Calu3 (cell line): ENCODE measurements around the gene RSPH1. TPM values are rescaled to one million over a fixed set of nuclear protein-coding genes. Genes with fewer than 3 reads are reported as not detected.

Source experiments
- BruUV-seq: library from RNA; stranded (reverse); fragments of 400-500 nt; replicated peaks from 2 replicates; lab custom pipeline; 2021; lab: Mats Ljungman, UMichigan
- CTCF ChIA-PET: fragments of 300-600 bp; sonication (Branson Sonifier 250); formaldehyde crosslinking; loops from one replicate; lab custom pipeline; 2022; ENCODE audit warnings: antibody characterized with exemption; lab: Charles Lee
- DNase-seq: peaks from one replicate; pipeline ENCODE4 v3.0.0; 2022
- H3K27ac Mint-ChIP-seq: one replicate; pipeline ENCODE4 v1.8.0; 2022; ENCODE audit warnings: mixed read lengths; ENCODE audit not compliant: unreplicated experiment
- H3K27me3 Mint-ChIP-seq: one replicate; pipeline ENCODE4 v1.8.0; 2022; ENCODE audit warnings: mixed read lengths; ENCODE audit not compliant: unreplicated experiment
- H3K36me3 Mint-ChIP-seq: one replicate; pipeline ENCODE4 v1.8.0; 2022; ENCODE audit warnings: mild to moderate bottlenecking, moderate library complexity, mixed read lengths; ENCODE audit not compliant: insufficient read depth, unreplicated experiment
- H3K4me1 Mint-ChIP-seq: one replicate; pipeline ENCODE4 v1.8.0; 2022; ENCODE audit warnings: mild to moderate bottlenecking, low read depth, mixed read lengths; ENCODE audit not compliant: unreplicated experiment
- H3K4me3 Mint-ChIP-seq: one replicate; pipeline ENCODE4 v1.8.0; 2022; ENCODE audit warnings: mild to moderate bottlenecking, low read depth, moderate library complexity, mixed read lengths; ENCODE audit not compliant: unreplicated experiment
- H3K9me3 Mint-ChIP-seq: one replicate; pipeline ENCODE4 v1.8.0; 2022; ENCODE audit warnings: low read depth, mixed read lengths; ENCODE audit not compliant: unreplicated experiment
- intact Hi-C: fragments of 100-400 bp; cut with micrococcal nuclease; formaldehyde crosslinking; loops from one replicate; pipeline ENCODE4 v1.10.0; 2022; ENCODE audit not compliant: unreplicated experiment
- total RNA-seq: library from RNA; stranded (reverse); gene quantifications from 2 replicates; pipeline ENCODE4 v1.2.3, GENCODE V29; 2022
- TF ChIP-seq, protein P1 (sequence below): fragments of 200-600 bp; IDR thresholded peaks from one replicate; pipeline ENCODE4 v1.8.0; 2022; ENCODE audit warnings: antibody characterized with exemption; ENCODE audit not compliant: unreplicated experiment

RSPH1 gene
- total RNA-seq, 1 experiment from 2014 or later = 2.2 TPM

DNA sequence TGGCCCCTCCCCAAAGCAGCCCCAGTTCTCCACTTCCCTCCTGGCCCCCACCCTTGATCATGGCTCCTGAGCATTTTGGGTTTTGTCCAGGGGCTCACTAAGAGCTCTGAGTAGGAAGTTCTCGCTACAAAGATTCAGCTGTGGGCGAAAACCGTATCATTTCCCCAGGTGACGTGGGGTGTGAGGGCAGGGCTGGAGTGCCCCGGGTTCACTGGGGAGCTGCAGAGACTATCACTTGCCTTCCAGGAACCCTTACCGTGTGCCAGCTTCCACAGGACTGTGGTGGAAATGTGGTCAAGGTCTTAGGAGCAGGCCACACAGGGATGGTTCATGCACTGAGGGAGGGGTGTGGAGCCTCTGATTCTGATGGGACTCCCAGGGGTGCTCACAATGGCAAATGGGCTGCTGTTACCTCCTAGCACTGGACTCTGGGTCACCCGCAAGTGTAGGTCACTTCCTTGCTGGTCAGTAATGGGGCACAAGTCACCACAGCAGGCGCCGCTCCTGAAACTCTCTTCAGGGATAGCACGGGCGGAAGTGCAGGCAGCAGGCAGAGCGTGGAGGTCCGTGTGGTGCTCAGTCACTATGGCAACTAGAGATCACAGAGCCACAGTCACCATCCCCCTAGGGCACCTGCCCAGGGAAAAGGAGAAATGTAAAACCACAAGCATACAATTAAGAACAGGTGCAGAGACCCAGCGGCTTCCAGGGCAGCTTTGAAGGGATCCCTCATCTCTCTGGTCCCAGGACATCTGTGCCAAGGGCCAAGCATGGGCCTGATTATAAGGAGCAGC is 35.4 kb downstream of the RSPH1 start:
- CTCF ChIA-PET = interaction anchor here (0.7 kb wide), 1 partner anchor 612 kb away, joined by 3 read pairs; no protein-coding TSS in a partner anchor
- Mint-ChIP-seq H3K4me1 (peaks cover 43% of the 10 kb centered on the region), H3K9me3 (peaks cover 2% of the 10 kb centered on the region), H3K27ac (no peak overlapping the region), H3K27me3 (no peaks in the 10 kb centered on the region), H3K4me3 (no peak overlapping the region), H3K36me3 (peaks cover 22% of the 10 kb centered on the region)
- intact Hi-C loops = no loop called here
- DNase-seq = no peak
- TF ChIP-seq, protein P1, sequence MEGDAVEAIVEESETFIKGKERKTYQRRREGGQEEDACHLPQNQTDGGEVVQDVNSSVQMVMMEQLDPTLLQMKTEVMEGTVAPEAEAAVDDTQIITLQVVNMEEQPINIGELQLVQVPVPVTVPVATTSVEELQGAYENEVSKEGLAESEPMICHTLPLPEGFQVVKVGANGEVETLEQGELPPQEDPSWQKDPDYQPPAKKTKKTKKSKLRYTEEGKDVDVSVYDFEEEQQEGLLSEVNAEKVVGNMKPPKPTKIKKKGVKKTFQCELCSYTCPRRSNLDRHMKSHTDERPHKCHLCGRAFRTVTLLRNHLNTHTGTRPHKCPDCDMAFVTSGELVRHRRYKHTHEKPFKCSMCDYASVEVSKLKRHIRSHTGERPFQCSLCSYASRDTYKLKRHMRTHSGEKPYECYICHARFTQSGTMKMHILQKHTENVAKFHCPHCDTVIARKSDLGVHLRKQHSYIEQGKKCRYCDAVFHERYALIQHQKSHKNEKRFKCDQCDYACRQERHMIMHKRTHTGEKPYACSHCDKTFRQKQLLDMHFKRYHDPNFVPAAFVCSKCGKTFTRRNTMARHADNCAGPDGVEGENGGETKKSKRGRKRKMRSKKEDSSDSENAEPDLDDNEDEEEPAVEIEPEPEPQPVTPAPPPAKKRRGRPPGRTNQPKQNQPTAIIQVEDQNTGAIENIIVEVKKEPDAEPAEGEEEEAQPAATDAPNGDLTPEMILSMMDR = no peak
- no TSS peak for BruUV-seq

DNA sequence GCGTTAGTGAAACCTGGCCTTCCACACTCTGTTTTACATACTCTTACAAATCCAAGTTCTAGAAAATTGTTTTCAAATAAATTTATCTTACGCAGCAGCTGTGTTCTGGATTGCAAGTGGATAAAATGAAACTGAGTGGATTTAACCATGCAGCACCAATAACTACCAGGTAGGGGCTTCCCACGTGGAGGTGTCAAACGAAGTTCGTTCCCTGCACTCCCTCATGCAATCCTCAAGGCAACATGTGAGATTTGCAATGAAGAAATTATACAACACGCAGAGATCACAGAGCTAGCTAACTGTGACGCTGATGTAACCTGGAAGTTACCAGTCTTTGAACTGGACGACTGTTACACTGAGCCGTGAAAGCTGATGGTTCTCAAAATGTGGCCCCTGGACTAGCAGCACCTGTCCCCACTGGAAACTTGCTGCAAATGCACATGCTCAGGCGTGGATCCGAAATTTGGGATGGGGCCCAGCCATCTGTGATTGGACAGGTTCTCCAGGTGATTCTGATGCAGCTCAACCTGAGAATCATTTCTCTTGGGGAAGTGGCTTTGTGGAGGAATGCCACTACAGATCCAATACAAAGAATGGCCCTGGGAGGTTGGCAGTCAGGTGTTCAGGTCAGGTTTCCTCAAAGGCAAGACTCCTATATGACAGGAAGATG is 36.3 kb downstream of the RSPH1 start:
- H3K9me3 Mint-ChIP-seq = peaks cover 2% of the 10 kb centered on the region

DNA sequence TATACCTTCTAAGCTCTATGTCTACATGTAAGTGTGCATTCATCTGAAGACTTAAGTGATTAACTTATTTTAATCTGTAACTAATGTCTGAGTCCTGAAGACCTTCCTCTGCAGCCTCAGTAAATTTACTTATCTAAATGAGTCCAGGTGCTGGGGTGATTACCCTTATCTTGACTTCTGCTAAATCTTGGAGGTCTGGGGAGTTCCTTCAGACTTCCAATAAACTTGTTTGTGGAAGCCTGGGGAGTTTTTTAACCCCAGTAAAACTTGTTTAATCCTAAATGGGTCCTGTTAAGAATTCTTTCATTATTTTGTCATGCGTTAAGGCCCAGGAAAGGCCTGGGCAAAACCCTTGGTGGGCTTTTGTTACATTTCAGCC is 37.0 kb downstream of the RSPH1 start:
- Mint-ChIP-seq H3K27ac (no peak overlapping the region), H3K36me3 (peaks cover 11% of the 10 kb centered on the region), H3K27me3 (no peaks in the 10 kb centered on the region), H3K9me3 (peaks cover 2% of the 10 kb centered on the region), H3K4me3 (no peak overlapping the region), H3K4me1 (peaks cover 28% of the 10 kb centered on the region)
- intact Hi-C loops = loop anchor here (10.0 kb wide), 1 partner anchor 294 kb away; no protein-coding TSS in a partner anchor
- no peak for DNase-seq
- TF ChIP-seq, protein P1 = no peak
- CTCF ChIA-PET = no interaction called here
- no TSS peak for BruUV-seq

More for the DNA sequence above, 36.3 kb downstream of the RSPH1 start:
- DNase-seq = no peak
- TF ChIP-seq, protein P1 = no peak
- peaks cover 34% of the 10 kb centered on the region for H3K4me1 Mint-ChIP-seq
- no peaks in the 10 kb centered on the region for H3K27me3 Mint-ChIP-seq
- no TSS peak for BruUV-seq
- H3K36me3 Mint-ChIP-seq = peaks cover 16% of the 10 kb centered on the region
- H3K4me3 Mint-ChIP-seq = no peak overlapping the region
- H3K27ac Mint-ChIP-seq = no peak overlapping the region
- intact Hi-C loops = loop anchor here (10.0 kb wide), 1 partner anchor 295 kb away; no protein-coding TSS in a partner anchor
- CTCF ChIA-PET = interaction anchor here (0.7 kb wide), 1 partner anchor 611 kb away, joined by 3 read pairs; no protein-coding TSS in a partner anchor

DNA sequence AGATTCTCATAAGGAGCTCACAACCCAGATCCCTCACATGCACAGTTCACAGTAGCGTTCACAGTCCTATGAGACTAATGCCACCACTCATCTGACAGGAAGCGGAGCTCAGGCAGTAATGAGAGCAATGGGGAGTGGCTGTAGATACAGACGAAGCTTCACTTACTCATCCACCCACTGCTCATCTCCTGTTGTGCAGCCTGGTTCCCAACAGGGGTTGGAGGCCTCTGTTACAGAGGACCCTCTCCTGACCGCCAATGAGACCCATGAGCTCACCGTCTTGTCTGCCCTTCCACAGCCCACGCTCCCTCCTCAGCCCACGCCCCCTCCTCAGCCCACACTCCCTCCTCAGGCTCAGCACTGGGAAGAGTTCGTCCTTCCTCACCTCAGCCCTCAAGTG is 39.6 kb downstream of the RSPH1 start:
- Mint-ChIP-seq H3K9me3 (no peaks in the 10 kb centered on the region), H3K4me3 (no peak overlapping the region), H3K4me1 (peaks cover 3% of the 10 kb centered on the region), H3K36me3 (no peaks in the 10 kb centered on the region), H3K27me3 (no peaks in the 10 kb centered on the region), H3K27ac (no peak overlapping the region)
- no peak for DNase-seq
- CTCF ChIA-PET = no interaction called here
- BruUV-seq = no TSS peak
- intact Hi-C loops = loop anchor here (10.0 kb wide), 1 partner anchor 292 kb away; no protein-coding TSS in a partner anchor
- TF ChIP-seq, protein P1 = no peak
